CD14-positive monocyte (primary cell): ENCODE results near the gene ZNFX1. TPM values are rescaled to one million over a fixed set of nuclear protein-coding genes. Genes with fewer than 3 reads are reported as not detected.

ENCODE experiments used
- DNase-seq, 3 donors: peaks; one replicate each; pipeline ENCODE4 v3.0.0-alpha.2; 2011 to 2022
- H2AFZ ChIP-seq: 2 replicates; pipeline ENCODE4 v1.6.0; 2012; ENCODE audit warnings: mild to moderate bottlenecking, low read depth, low read length, inconsistent platforms; ENCODE audit not compliant: insufficient read depth, poor library complexity, severe bottlenecking
- H3K27ac ChIP-seq, 2 donors: 1 replicate in 1 of 2; 2 replicates in 1 of 2; pipeline ENCODE4 v1.5.1; 2012 to 2013; ENCODE audit warnings: low read length in 2 of 2, control low read depth in 1 of 2, inconsistent platforms in 1 of 2, low read depth in 1 of 2, mild to moderate bottlenecking in 1 of 2
- H3K27me3 ChIP-seq, 2 donors: one replicate each; pipeline versions ENCODE4 v1.6.0 to v1.6.1; 2011 to 2013; ENCODE audit warnings: low read length in 2 of 2; ENCODE audit not compliant: control insufficient read depth in 2 of 2, insufficient read depth in 2 of 2
- H3K36me3 ChIP-seq, 2 donors: replicated peaks in 1 of 2; 1 replicate in 1 of 2; 2 replicates in 1 of 2; pipeline versions ENCODE4 v1.5.1 to v1.6.1; 2012 to 2013; ENCODE audit warnings: low read length in 2 of 2, control low read depth in 1 of 2, inconsistent platforms in 1 of 2, mild to moderate bottlenecking in 1 of 2; ENCODE audit not compliant: insufficient read depth in 2 of 2, control insufficient read depth in 1 of 2
- H3K4me1 ChIP-seq, 2 donors: 1 replicate in 1 of 2; 2 replicates in 1 of 2; pipeline versions ENCODE4 v1.5.1 to v1.6.1; 2012 to 2013; ENCODE audit warnings: low read length in 2 of 2, control low read depth in 1 of 2, inconsistent platforms in 1 of 2, mild to moderate bottlenecking in 1 of 2, moderate library complexity in 1 of 2; ENCODE audit not compliant: insufficient read depth in 2 of 2, control insufficient read depth in 1 of 2
- H3K4me2 ChIP-seq: replicated peaks from 2 replicates; pipeline ENCODE3; 2012; ENCODE audit warnings: low read length, moderate library complexity, mild to moderate bottlenecking; ENCODE audit not compliant: poor library complexity, severe bottlenecking; ENCODE audit errors: extremely low read depth
- H3K4me3 ChIP-seq, 3 experiments: fragments of 200-600 bp in 1 of 3; sonication (generic) in 1 of 3; replicated peaks in 1 of 3; 1 replicate in 2 of 3; 2 replicates in 1 of 3; pipeline ENCODE4 v1.5.1; 2011 to 2013; ENCODE audit warnings: low read length in 3 of 3, mild to moderate bottlenecking in 3 of 3, control low read depth in 2 of 3, low read depth in 2 of 3, inconsistent platforms in 1 of 3, moderate library complexity in 1 of 3
- H3K79me2 ChIP-seq: 2 replicates; pipeline ENCODE4 v1.6.0; 2012; ENCODE audit warnings: mild to moderate bottlenecking, control low read depth, inconsistent platforms, low read length, moderate library complexity; ENCODE audit not compliant: insufficient read depth
- H3K9ac ChIP-seq: 2 replicates; pipeline ENCODE4 v1.6.0; 2017; ENCODE audit warnings: low read length, mild to moderate bottlenecking; ENCODE audit not compliant: insufficient read depth, poor library complexity, severe bottlenecking
- H3K9me3 ChIP-seq, 2 donors: replicated peaks in 1 of 2; 1 replicate in 1 of 2; 2 replicates in 1 of 2; pipeline versions ENCODE4 v1.5.1 to v1.6.1; 2012 to 2013; ENCODE audit warnings: low read length in 2 of 2, control low read depth in 1 of 2; ENCODE audit not compliant: control insufficient read depth in 1 of 2, insufficient read depth in 1 of 2
- H4K20me1 ChIP-seq: 2 replicates; pipeline ENCODE4 v1.6.0; 2012; ENCODE audit warnings: mild to moderate bottlenecking, low read length, control low read depth, moderate library complexity; ENCODE audit not compliant: insufficient read depth
- H3K27ac Mint-ChIP-seq, 7 donors: one replicate each; pipeline ENCODE4 v1.8.0; 2020; ENCODE audit warnings: mild to moderate bottlenecking in 7 of 7, mixed read lengths in 7 of 7, moderate library complexity in 6 of 7, inconsistent platforms in 2 of 7
- H3K27me3 Mint-ChIP-seq, 3 donors: one replicate each; pipeline ENCODE4 v1.8.0; 2021 to 2022; ENCODE audit warnings: low read depth in 3 of 3, mild to moderate bottlenecking in 3 of 3, mixed read lengths in 3 of 3, moderate library complexity in 3 of 3, inconsistent platforms in 1 of 3
- H3K36me3 Mint-ChIP-seq, 2 donors: one replicate each; pipeline ENCODE4 v1.8.0; 2020; ENCODE audit warnings: mixed read lengths in 2 of 2, inconsistent platforms in 1 of 2, mild to moderate bottlenecking in 1 of 2
- H3K4me1 Mint-ChIP-seq: one replicate; pipeline ENCODE4 v1.8.0; 2020; ENCODE audit warnings: mild to moderate bottlenecking, mixed read lengths
- H3K4me3 Mint-ChIP-seq, 2 donors: one replicate each; pipeline ENCODE4 v1.8.0; 2020; ENCODE audit warnings: mild to moderate bottlenecking in 2 of 2, mixed read lengths in 2 of 2, moderate library complexity in 1 of 2
- H3K9me3 Mint-ChIP-seq, 7 donors: one replicate each; pipeline ENCODE4 v1.8.0; 2020 to 2022; ENCODE audit warnings: mixed read lengths in 7 of 7, mild to moderate bottlenecking in 6 of 7, moderate library complexity in 6 of 7, inconsistent platforms in 2 of 7
- CTCF ChIP-seq: fragments of 200-600 bp; IDR thresholded peaks from one replicate; pipeline ENCODE4 v1.8.0; 2022; ENCODE audit warnings: antibody characterized with exemption, mild to moderate bottlenecking
- WGBS: methylation state at CpG from one replicate; pipeline ENCODE4 v1.1.5; 2013; ENCODE audit warnings: missing lambda C conversion rate; ENCODE audit not compliant: insufficient coverage; 5-methylcytosine and 5-hydroxymethylcytosine counted together
- intact Hi-C, 2 donors: fragments of 100-400 bp; cut with micrococcal nuclease; formaldehyde crosslinking; loops; one replicate each; pipeline versions ENCODE4 v1.15.0 to v1.15.1; 2023
- polyA plus RNA-seq, 3 donors: library from polyadenylated mRNA; depleted of rRNA in 1 of 3; unstranded in 2 of 3; stranded (reverse) in 1 of 3; fragments of 300-500 nt in 2 of 3; fragments of >200 nt in 1 of 3; fragmentation: Illumina TruSeq in 2 of 3; gene quantifications; 1 replicate in 2 of 3; 2 replicates in 1 of 3; pipeline ENCODE4 v1.2.3, GENCODE V29; 2012 to 2021

Gene ZNFX1
- polyA plus RNA-seq, 3 donors, result 11.4 to 23.2 (median 13.3) TPM

GRCh38 chr20:49260218-49260617, 17.6 kb downstream of the ZNFX1 start:
- H3K4me1 ChIP-seq, result no peaks in the 10 kb centered on the region
- H4K20me1 ChIP-seq, result peaks cover 80% of the 10 kb centered on the region
- H3K27me3 ChIP-seq, result no peaks in the 10 kb centered on the region
- no peak for DNase-seq
- no peaks in the 10 kb centered on the region for H3K9me3 ChIP-seq
- H3K9ac ChIP-seq, result no peak overlapping the region
- H3K36me3 ChIP-seq, result peaks cover 91 to 97% of the 10 kb centered on the region in 2 donors
- intact Hi-C loops, result no loop called here
- peaks cover 17% of the 10 kb centered on the region for H3K79me2 ChIP-seq
- Mint-ChIP-seq H3K36me3 (peaks cover 84 to 98% of the 10 kb centered on the region in 2 donors), H3K9me3 (peaks cover 0 to 4% (median 0%) of the 10 kb centered on the region in 7 donors), H3K27me3 (peaks cover 0 to 6% (median 0%) of the 10 kb centered on the region in 3 donors), H3K4me1 (no peaks in the 10 kb centered on the region), H3K4me3 (no peak overlapping the region), H3K27ac (no peak overlapping the region)
- H3K4me3 ChIP-seq, result no peak overlapping the region
- H2AFZ ChIP-seq, result no peak overlapping the region
- H3K27ac ChIP-seq, result no peak overlapping the region
- no CpG with 5 or more reads among the region's 4 CpGs for WGBS
- no peak for TF ChIP-seq CTCF
- H3K4me2 ChIP-seq, result no peak overlapping the region

GRCh38 chr20:49259799-49260198, 18.1 kb downstream of the ZNFX1 start:
- intact Hi-C loops, result no loop called here
- DNase-seq, result no peak
- no peak overlapping the region for H3K27ac ChIP-seq
- H2AFZ ChIP-seq, result no peak overlapping the region
- no peaks in the 10 kb centered on the region for H3K9me3 ChIP-seq
- peaks cover 0 to 6% (median 0%) of the 10 kb centered on the region in 3 donors for H3K27me3 Mint-ChIP-seq
- WGBS, result no CpG with 5 or more reads among the region's 2 CpGs
- H3K79me2 ChIP-seq, result peaks cover 13% of the 10 kb centered on the region
- no peak overlapping the region for H3K4me3 ChIP-seq
- TF ChIP-seq CTCF, result no peak
- no peaks in the 10 kb centered on the region for H3K27me3 ChIP-seq
- no peak overlapping the region for H3K9ac ChIP-seq
- H3K4me3 Mint-ChIP-seq, result no peak overlapping the region
- no peaks in the 10 kb centered on the region for H3K4me1 Mint-ChIP-seq
- H3K4me1 ChIP-seq, result no peaks in the 10 kb centered on the region
- H3K36me3 ChIP-seq, result peaks cover 90 to 97% of the 10 kb centered on the region in 2 donors
- H3K9me3 Mint-ChIP-seq, result peaks cover 0 to 4% (median 0%) of the 10 kb centered on the region in 7 donors
- H3K27ac Mint-ChIP-seq, result no peak overlapping the region
- H3K4me2 ChIP-seq, result no peak overlapping the region
- peaks cover 81 to 98% of the 10 kb centered on the region in 2 donors for H3K36me3 Mint-ChIP-seq
- peaks cover 76% of the 10 kb centered on the region for H4K20me1 ChIP-seq
